HepG2 (cell line): ENCODE data around the gene DPYD. TPM values are rescaled to one million over a fixed set of nuclear protein-coding genes. Genes with fewer than 3 reads are reported as not detected.

Experiments used
- ATAC-seq: fragments of 200-7000 bp; cut with Tn5 transposase; 3 replicates; pipeline ENCODE4 v1.9.1; 2020; ENCODE audit warnings: mild to moderate bottlenecking, moderate library complexity
- BruUV-seq: library from RNA; stranded (reverse); fragments of 400-500 nt; replicated peaks from 2 replicates; lab custom pipeline; 2021; lab: Mats Ljungman, UMichigan
- CTCF ChIA-PET: fragments of 300-600 bp; formaldehyde crosslinking; extraction: SDS; loops from one replicate; lab custom pipeline; 2021; ENCODE audit warnings: low total read pairs, inconsistent platforms, low intra/inter-chr PET ratio; lab: Yijun Ruan, JAX
- POLR2A ChIA-PET: fragments of 350-600 bp; sonication (Branson Sonifier 250); formaldehyde crosslinking; loops from one replicate; lab custom pipeline; 2020; ENCODE audit warnings: antibody characterized with exemption, inconsistent platforms; lab: Yijun Ruan, JAX
- DNase-seq: peaks from one replicate; pipeline ENCODE4 v3.0.0-alpha.2; 2015; ENCODE audit warnings: low spot score
- FAIRE-seq: peaks from 3 replicates; lab custom pipeline; 2011; peaks lifted over from hg19 to GRCh38; lab: Jason Lieb, UNC
- H2AFZ ChIP-seq: one replicate; pipeline ENCODE4 v1.6.1; 2011; ENCODE audit warnings: low read length, inconsistent platforms
- H3K27ac ChIP-seq: fragments of 300-600 bp; 3 replicates; pipeline ENCODE4 v1.8.0; 2011; ENCODE audit warnings: mixed run types, mild to moderate bottlenecking, mixed read lengths, low read length, inconsistent platforms; ENCODE audit not compliant: insufficient read depth; ENCODE audit errors: extremely low read length
- H3K27me3 ChIP-seq, 2 experiments: fragments of 200-600 bp in 1 of 2; 2 replicates in 1 of 2; 3 replicates in 1 of 2; pipeline versions ENCODE4 v1.6.0 to v1.8.0; 2011; ENCODE audit warnings: low read length in 2 of 2, mild to moderate bottlenecking in 2 of 2, moderate library complexity in 2 of 2, inconsistent platforms in 1 of 2; ENCODE audit not compliant: insufficient read depth in 2 of 2, control insufficient read depth in 1 of 2
- H3K36me3 ChIP-seq, 2 experiments: fragments of 200-600 bp in 1 of 2; replicated peaks in 1 of 2; 2 replicates in 1 of 2; 3 replicates in 1 of 2; pipeline versions ENCODE4 v1.5.1 to v1.8.0; 2011; ENCODE audit warnings: low read length in 2 of 2, inconsistent platforms in 1 of 2; ENCODE audit not compliant: insufficient read depth in 2 of 2, control insufficient read depth in 1 of 2
- H3K4me1 ChIP-seq: 2 replicates; pipeline ENCODE4 v1.5.1; 2012; ENCODE audit warnings: low read length, inconsistent platforms; ENCODE audit not compliant: insufficient read depth
- H3K4me2 ChIP-seq: 2 replicates; pipeline ENCODE4 v1.6.0; 2011; ENCODE audit warnings: low read depth, low read length, inconsistent platforms
- H3K4me3 ChIP-seq, 3 experiments: fragments of 200-600 bp in 1 of 3; sonication (generic), shearing (Covaris generic) in 1 of 3; replicated peaks in 1 of 3; 2 replicates each; pipeline ENCODE4 v1.5.1; 2011 to 2016; ENCODE audit warnings: low read length in 3 of 3, inconsistent platforms in 2 of 3, low read depth in 2 of 3, mild to moderate bottlenecking in 2 of 3, control low read depth in 1 of 3, mixed read lengths in 1 of 3; ENCODE audit not compliant: insufficient read depth in 1 of 3
- H3K79me2 ChIP-seq: one replicate; pipeline ENCODE4 v1.6.1; 2011; ENCODE audit warnings: low read length, inconsistent platforms; ENCODE audit not compliant: insufficient read depth
- H3K9ac ChIP-seq: 2 replicates; pipeline ENCODE4 v1.6.0; 2011; ENCODE audit warnings: mild to moderate bottlenecking, low read depth, low read length, inconsistent platforms; ENCODE audit not compliant: insufficient read depth
- H3K9me3 ChIP-seq: 2 replicates; pipeline ENCODE4 v1.5.1; 2012; ENCODE audit warnings: mild to moderate bottlenecking, low read length
- H4K20me1 ChIP-seq: 2 replicates; pipeline ENCODE4 v1.6.0; 2011; ENCODE audit warnings: inconsistent platforms, mild to moderate bottlenecking, low read length, moderate library complexity; ENCODE audit not compliant: insufficient read depth
- JUND ChIP-seq: sonication (generic); formaldehyde crosslinking; IDR thresholded peaks from 2 replicates; pipeline ENCODE4 v1.8.0; 2022; ENCODE audit warnings: mild to moderate bottlenecking, missing genetic modification reagents
- MIXL1 ChIP-seq: IDR thresholded peaks from 2 replicates; pipeline ENCODE4 v1.6.1; 2016
- ZNF234 ChIP-seq: sonication (generic); formaldehyde crosslinking; conservative IDR thresholded peaks from 2 replicates; pipeline ENCODE4 v1.5.1; 2020; ENCODE audit warnings: mild to moderate bottlenecking, missing genetic modification reagents
- ZNF251 ChIP-seq: sonication (generic); formaldehyde crosslinking; IDR thresholded peaks from 2 replicates; pipeline ENCODE4 v1.9.0; 2021; ENCODE audit warnings: mild to moderate bottlenecking, missing genetic modification reagents
- ZNF263 ChIP-seq: sonication (generic); formaldehyde crosslinking; IDR thresholded peaks from 2 replicates; pipeline ENCODE4 v1.4.0; 2020; ENCODE audit warnings: missing genetic modification reagents
- ZNF337 ChIP-seq: sonication (generic); formaldehyde crosslinking; IDR thresholded peaks from 2 replicates; pipeline ENCODE4 v1.5.1; 2020; ENCODE audit warnings: missing genetic modification reagents, low read depth, mild to moderate bottlenecking, borderline replicate concordance
- WGBS: methylation state at CpG from one replicate; pipeline ENCODE4 v1.1.6; 2017; ENCODE audit warnings: low lambda C conversion rate; 5-methylcytosine and 5-hydroxymethylcytosine counted together
- in situ Hi-C: cut with HindIII; loops from 2 replicates; pipeline ENCODE4 v1.10.0; 2017; ENCODE audit warnings: low pct_unique_long_range_greater_than_20kb; ENCODE audit not compliant: extremely low pct_ligation_motif_present
- intact Hi-C: fragments of 100-400 bp; cut with micrococcal nuclease; formaldehyde crosslinking; loops from one replicate; pipeline ENCODE4 v1.10.0; 2022; ENCODE audit not compliant: unreplicated experiment
- polyA plus RNA-seq, 8 experiments: library from polyadenylated mRNA; depleted of rRNA in 3 of 8; stranded (reverse) in 7 of 8; unstranded in 1 of 8; fragments of >200 nt; fragmentation: Illumina TruSeq in 4 of 8; extraction: Trizol in 4 of 8; gene quantifications; 2 replicates each; pipeline versions ENCODE4 v1.2.1 to v1.2.3, GENCODE V29; 2011 to 2016; ENCODE audit warnings: low read depth in 4 of 8, missing spikeins in 1 of 8, mixed read lengths in 1 of 8; ENCODE audit not compliant: insufficient read depth in 1 of 8
- total RNA-seq, 5 experiments: library from RNA; depleted of rRNA; stranded (reverse); fragments of >200 nt; fragmentation: Illumina TruSeq; extraction: Trizol; gene quantifications; 2 replicates each; pipeline ENCODE4 v1.2.3, GENCODE V29; 2016; ENCODE audit warnings: low read depth in 1 of 5
- TF ChIP-seq, protein P1 (sequence below): sonication (generic); formaldehyde crosslinking; IDR thresholded peaks from 2 replicates; pipeline ENCODE4 v1.5.1; 2020; ENCODE audit warnings: missing genetic modification reagents, mild to moderate bottlenecking, borderline replicate concordance
- TF ChIP-seq, protein P2 (sequence below): IDR thresholded peaks from 2 replicates; pipeline ENCODE4 v1.6.1; 2016; ENCODE audit warnings: mild to moderate bottlenecking, missing biosample characterization, missing genetic modification reagents

Gene DPYD
- total and polyA plus RNA-seq, 2 of the 13 experiments (the other 11 are each of a cell fraction or from before 2014, with no cell fraction given) = 1.3 to 3.4 TPM

DNA sequence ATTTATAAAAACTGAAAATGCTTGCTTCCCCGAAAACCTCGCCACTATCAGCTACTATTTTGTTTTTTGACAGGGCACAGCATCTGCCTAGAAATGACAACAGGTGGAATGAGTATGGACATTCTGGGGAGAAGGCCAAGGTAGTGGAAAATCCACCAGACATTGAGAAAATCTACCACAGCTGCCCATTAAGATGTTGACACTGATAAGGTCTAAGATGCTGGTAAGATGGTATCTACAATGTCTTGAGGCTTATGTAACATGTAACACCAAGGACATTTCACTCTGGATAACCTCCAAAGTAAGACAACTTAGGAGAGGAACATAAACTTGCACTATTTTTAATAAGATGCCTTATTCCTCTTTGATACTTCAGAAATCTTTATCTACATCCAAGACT is 825.1 kb downstream of the DPYD start:
- Histone ChIP-seq H3K36me3 (no peaks in the 10 kb centered on the region), H3K27ac (no peak overlapping the region), H3K4me3 (no peak overlapping the region), H3K79me2 (no peaks in the 10 kb centered on the region), H3K4me1 (no peaks in the 10 kb centered on the region), H3K9me3 (no peaks in the 10 kb centered on the region), H4K20me1 (no peaks in the 10 kb centered on the region; the same call in 1 of the 2 replicates), H3K27me3 (no peaks in the 10 kb centered on the region), H2AFZ (no peak overlapping the region), H3K4me2 (no peak overlapping the region), H3K9ac (no peak overlapping the region)
- intact Hi-C loops (no loop called here), in situ Hi-C loops (no loop called here)
- DNase-seq (no peak), FAIRE-seq (no peak), ATAC-seq (no peak)
- BruUV-seq = no TSS peak
- TF ChIP-seq ZNF251 (CRISPR knock-in tag) (no peak), ZNF234 (CRISPR knock-in tag) (no peak), ZNF263 (CRISPR knock-in tag) (no peak), MIXL1 (CRISPR knock-in tag) (no peak), ZNF337 (CRISPR knock-in tag) (no peak), JUND (CRISPR knock-in tag) (no peak)
- TF ChIP-seq, protein P1, sequence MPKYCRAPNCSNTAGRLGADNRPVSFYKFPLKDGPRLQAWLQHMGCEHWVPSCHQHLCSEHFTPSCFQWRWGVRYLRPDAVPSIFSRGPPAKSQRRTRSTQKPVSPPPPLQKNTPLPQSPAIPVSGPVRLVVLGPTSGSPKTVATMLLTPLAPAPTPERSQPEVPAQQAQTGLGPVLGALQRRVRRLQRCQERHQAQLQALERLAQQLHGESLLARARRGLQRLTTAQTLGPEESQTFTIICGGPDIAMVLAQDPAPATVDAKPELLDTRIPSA (CRISPR knock-in tag) = no peak
- TF ChIP-seq, protein P2, sequence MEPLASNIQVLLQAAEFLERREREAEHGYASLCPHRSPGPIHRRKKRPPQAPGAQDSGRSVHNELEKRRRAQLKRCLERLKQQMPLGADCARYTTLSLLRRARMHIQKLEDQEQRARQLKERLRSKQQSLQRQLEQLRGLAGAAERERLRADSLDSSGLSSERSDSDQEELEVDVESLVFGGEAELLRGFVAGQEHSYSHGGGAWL (CRISPR knock-in tag) = no peak
- ChIA-PET CTCF (no interaction called here), POLR2A (no interaction called here)
- WGBS = 79% methylated on average over 2 of the region's 2 CpGs
